Head of caudate nucleus (tissue), 42 donors: Measurements from ENCODE around the gene FUCA2.
"Not testable (repeated sequence)": the region's sequence is repeated elsewhere in the genome, so short reads cannot be mapped to it uniquely, and the experiment has no call there.

Experiments used
- DNase-seq, 42 donors: peaks; one replicate each; pipeline versions ENCODE4 v3.0.0 to v3.0.0-alpha.2; 2020 to 2021; ENCODE audit warnings: mixed read lengths in 7 of 42
- intact Hi-C: fragments of 100-400 bp; cut with DNase I; formaldehyde crosslinking; loops from one replicate; pipeline ENCODE4 v1.15.0; 2022

Gene FUCA2

DNA sequence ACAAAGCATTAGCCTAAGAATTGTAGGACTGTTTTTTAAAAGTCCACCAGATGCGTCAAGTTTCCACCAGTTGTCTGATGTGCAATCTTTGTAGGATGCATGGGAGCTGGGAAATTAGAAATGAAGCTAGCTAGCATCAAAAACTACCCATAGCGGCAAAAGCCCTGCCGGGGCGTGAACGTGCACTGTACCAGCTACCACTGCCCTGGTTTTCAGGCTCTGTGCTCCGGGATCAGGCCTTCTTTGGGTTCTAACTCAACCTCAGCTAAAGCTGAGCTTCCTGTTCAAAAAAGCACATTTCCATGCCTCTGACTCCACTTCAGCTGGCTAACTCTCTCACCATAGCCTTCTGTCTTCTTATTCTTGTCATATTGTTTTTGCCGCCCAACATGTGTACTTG, 26.9 kb upstream of the FUCA2 start:
- DNase-seq: no peak
- intact Hi-C loops: no loop called here

DNA sequence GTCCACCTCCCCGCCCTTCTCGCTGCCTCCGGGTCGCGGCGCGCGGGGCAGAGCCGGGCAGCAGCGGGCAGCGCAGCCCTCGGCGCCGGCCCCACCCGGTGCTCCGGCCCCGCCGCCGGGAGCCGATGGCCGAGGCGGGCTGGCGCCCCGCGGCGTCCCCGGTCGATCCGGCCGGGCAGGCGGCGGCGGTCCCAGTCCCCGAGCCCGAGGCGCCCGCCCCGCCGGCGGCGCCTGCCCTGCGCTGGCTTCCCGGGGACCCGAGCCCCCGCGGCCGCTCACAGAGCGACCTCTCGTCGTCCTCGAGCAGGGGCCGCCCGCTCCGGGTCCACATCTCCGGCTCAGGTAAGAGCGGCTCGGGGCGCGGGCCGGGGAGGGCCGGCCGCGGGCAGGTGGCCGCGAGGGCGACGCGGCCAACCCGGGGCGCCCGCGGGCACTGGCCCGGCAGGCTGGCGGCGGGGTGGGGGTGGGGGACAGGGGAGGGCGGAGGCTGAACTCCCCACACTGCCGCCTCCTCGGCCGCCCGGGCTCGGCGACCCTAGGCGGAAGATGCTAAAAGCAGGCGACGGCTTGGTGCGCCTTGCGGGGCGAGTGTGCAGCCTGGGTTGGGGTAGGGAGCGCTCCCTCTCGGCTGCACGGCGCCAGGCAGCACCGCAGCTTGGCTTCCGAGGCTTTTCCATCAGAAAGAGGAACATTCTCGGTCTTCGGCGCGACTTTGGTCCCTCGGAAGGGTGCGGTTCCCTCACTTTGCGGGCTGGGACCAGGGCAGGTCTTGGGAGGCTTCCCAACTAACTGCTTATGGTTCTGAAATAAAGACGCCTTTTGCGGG, 25.6 kb upstream of the FUCA2 start:
- peak in 41 of 42 donors; percentile 30 to 79 (median 59) for DNase-seq
- intact Hi-C loops: no loop called here

DNA sequence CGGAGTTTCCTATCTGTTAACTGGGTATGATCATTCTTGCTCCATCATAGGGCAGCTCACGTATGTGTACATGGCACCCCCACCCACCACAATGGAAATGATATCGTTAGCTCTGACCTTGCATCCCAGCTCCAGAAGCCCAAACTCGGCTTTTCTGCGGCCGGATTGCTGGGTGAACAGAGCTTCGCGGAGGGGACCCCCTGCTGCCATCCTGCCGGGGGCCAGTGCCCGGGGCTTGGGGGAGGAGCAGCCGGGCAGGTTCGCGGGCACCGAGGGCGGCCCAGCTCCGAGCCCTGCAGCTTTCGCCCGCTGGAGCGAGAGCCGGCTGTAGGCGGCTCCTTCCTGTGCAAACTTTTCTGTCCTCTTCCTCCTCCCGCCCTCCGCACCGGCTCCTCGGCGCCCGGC, 24.9 kb upstream of the FUCA2 start:
- peak in 16 of 42 donors; percentile 3 to 49 (median 18) for DNase-seq
- intact Hi-C loops: no loop called here

DNA sequence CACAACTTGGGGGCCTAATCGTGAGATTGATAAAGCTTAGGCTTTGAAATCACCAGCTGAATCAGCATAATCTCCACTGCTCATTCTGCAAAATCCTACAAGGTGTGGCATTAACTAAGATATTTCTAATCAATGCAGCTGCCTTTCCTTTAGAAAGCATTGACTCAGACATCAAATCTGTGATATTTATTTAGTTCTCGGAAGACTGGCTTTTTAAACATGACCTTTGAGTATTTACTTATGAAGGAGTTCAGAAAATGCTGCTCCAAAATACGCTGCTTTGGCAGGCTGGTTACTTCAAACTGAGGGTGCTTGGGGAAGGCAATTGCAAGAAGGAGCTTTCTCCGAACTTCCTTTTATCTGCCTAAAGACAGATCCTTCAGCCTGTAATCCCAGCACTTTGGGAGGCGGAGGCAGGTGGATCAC, 23.7 kb upstream of the FUCA2 start:
- intact Hi-C loops: no loop called here
- DNase-seq: no peak

DNA sequence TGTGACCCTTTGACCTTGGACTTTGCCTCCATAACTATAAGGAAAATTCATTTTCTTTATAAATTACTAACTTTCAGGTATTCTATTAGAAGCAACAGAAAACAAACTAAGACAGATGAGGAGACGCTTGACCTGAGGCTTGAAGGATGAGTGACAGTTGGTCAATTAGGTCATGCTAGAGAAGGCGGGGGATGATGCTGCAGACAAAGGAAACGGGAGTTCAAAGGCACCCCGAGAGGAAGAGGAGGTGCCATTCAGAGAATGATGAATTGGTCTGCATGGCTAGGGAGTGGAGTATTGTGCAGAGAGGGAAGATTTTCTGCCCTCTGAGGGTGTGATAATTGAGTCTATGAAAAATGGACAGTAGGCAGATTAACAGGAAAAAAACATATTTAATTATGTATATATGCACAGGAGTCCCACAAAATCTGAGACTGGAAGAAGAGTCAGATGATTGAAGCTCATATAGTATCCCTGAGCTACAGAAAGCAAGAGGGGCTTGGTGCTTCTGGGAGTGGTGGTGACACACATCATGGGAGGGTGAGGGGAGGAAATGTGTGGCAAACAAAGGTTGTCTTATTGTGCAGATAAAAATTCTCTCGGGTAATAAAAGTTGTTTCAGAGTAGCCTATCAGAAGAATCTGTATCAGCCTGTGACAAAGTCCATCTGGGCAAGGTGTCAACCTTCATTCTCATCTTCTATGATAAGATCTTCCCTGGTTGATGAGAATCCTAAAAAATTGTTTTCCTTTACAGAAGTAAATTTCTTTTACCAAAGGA, 20.4 kb upstream of the FUCA2 start:
- intact Hi-C loops: no loop called here

DNA sequence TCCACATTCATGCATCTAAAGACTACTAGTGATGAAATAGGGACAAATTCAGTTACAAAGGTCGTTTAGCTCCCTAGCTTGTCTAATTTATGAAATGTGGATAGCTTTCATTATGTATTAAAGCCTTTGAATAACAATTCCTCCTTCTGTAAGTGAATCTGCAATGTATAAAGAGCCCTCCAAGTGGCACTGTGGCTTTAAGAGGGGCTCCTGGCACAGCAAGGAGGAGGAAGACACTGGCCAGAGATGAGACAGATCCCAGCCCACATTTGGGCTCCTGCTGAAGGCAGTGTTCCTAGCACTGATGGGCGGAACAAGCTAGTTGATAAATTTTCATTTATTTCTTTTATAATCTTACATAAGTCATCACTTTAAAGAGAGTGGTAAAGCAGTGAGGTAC, 17.6 kb upstream of the FUCA2 start:
- no peak for DNase-seq

More for the DNA sequence above, 20.4 kb upstream of the FUCA2 start:
- DNase-seq: no peak

DNA sequence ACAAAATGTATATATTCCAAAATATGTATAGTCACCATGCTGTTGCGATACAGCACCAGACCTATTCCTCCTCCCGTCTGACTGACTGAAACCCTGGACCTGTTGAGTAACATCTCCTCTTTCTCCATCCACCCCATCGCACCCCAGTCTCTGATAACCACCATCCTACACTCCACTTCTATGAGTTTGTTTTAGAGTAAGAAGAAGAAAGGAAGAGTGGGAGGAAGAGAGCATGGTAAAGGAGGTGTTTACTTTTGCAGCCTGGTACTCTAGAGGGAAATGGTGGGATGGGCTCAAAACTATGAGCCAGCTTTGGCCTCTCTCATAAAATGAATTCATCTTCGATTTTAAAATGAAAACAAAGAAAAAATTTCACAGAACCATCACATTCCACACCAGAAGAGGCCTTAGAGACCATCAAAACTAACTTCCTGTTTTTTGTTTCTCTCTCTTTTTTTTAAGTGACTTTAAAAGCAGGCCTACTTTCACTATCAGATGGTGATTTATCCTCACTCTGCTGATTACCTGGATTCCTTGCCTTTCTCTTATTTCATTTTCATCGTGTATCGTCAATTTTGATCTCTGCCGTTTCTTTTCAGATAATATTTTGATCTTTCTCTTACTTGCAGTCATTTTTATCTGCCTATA, 16.8 kb upstream of the FUCA2 start:
- intact Hi-C loops: no loop called here
- no peak for DNase-seq

More for the DNA sequence above, 17.6 kb upstream of the FUCA2 start:
- intact Hi-C loops: no loop called here

DNA sequence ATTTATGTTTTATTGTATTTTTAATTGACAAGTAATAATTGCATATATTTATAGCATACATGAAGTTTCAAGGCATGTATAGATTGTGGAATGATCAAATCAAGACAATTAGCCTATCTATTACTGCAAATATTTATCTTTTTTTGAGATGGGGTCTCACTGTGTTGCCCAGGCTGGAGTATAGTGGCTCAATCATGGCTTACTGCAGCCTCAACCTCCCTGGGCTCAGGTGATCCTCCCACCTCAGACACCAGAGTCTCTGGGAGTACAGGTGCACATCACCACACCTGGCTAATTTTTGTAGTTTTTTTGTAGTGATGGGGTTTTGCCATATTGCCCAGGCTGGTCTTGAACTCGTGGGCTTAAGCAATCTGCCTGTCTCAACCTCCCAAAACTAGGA, 16.2 kb upstream of the FUCA2 start:
- DNase-seq: no peak
- intact Hi-C loops: no loop called here

DNA sequence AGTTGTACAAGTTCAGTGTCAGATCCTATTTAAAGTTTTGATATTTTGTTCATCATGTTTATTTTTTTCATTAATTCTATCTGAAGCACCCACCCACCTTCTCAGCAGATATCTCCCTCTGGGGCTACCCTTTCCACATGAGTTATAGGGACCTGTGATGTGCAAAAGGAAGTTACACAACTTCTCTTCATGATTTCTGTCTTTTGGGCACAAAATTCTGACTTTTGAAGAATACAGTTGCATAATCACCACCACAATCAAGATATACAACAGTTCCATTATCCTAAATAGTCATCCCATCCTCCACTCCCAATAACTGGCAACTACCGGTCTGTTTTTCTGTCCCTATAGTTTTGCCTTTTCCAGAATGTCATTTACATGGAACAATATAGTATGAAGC, 13.8 kb upstream of the FUCA2 start:
- no peak for DNase-seq
- intact Hi-C loops: no loop called here

DNA sequence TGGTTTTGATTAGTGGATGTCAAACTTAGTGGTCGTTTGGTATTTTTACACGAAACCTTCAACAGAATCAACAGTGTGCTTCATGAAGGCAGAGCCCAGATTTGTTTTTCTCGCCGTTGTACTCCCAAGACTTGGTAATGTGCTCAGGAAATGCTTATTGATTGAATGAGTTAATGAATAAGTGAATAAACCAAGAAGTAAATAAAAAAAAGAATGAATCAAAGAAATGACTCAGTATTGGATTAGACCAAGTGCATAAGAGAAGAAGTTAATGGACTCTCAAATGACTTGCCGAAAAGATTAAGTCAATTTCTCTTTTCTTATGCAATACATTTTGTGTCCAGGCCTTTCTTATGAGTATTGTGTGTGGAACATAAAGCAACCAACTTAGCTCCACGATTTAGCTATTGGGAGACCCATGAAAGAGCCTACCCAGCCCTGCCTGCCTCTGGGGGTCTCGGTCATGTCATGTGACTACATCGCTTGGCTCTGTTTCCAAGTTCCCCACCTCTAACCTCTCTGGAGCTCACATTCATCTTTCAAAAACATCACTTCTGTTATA, 10.6 kb upstream of the FUCA2 start:
- intact Hi-C loops: no loop called here
- no peak for DNase-seq

DNA sequence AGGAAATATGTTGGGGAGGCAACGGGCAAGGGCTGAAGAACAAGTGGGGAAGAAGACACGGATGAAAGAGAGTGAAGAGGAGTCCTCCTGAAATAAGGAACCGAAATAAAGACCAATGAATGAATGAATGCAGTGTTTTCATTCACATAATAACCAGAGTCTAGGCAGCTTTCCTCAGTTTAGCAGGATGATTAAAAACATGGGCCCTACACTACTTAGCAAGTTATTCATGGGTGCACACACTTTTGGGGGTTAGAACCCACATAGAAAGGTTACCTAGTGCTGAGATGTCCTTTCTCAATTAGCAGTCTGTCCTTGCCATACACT, 5.9 kb upstream of the FUCA2 start:
- no peak for DNase-seq
- intact Hi-C loops: no loop called here

DNA sequence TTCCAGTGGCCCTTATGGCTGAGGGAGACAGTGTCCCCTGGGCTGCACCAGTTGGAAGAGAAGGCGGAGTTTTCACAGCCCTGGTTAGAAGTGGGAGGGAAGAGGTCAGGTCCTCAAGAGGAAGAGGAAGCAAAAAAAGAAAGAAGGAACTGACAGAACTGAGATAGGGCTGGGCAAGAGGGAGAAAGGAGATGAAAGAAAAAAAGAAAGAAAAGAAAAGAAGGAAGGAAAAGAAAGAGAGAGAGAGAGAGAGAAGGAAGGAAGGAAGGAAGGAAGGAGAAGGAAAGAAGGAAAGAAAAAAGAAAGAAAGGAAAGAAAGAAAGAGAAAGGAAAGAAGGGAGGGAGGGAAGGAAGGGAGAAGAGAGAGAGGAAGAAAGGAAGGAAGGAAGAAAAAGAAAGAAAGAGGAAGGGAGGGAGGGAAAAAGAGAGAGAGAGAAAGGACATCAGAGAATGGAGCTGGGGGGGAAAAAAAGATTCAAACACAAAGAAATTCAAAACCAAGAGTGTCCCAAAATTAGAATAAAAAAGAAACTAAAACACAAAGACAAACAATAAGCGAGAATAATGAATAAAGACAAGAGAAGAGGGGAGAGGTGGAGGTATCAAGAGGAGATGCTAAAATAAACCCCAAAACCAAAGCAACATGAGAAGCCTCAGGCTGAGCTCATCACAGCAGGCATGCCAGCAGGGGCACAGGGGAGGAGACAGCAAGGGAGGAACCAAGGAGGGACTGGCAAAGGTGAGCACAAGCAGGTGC, 5.3 kb upstream of the FUCA2 start:
- intact Hi-C loops: no loop called here
- no peak for DNase-seq

DNA sequence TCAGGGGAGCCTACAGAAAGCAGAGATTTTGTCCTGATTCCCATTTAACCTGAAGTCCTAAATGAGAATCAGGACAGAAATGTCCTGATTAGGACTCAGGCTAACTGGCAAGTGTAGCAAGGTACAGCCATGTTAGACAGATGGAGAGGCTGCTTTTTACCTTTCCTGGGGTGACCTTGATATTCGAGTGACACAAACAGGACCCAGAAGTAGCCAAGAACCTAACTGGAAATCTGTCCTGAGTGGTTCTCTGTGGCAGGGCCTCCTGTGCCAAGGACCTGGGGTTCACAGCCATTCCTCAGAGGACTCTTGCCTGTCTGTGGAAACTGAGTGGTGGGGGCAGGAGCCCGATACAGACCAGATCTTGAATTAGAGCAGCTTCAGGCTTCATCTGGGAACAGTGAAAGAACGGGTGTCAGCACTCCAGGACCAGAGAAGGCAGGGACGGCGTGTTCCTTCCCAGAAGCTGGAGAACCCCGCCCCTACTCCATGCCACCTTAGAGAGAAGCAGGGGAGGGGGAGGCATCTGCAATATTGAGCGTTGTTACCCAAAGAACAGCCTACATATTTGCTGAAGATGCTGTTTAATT, 4.3 kb upstream of the FUCA2 start:
- no peak for DNase-seq
- intact Hi-C loops: no loop called here

DNA sequence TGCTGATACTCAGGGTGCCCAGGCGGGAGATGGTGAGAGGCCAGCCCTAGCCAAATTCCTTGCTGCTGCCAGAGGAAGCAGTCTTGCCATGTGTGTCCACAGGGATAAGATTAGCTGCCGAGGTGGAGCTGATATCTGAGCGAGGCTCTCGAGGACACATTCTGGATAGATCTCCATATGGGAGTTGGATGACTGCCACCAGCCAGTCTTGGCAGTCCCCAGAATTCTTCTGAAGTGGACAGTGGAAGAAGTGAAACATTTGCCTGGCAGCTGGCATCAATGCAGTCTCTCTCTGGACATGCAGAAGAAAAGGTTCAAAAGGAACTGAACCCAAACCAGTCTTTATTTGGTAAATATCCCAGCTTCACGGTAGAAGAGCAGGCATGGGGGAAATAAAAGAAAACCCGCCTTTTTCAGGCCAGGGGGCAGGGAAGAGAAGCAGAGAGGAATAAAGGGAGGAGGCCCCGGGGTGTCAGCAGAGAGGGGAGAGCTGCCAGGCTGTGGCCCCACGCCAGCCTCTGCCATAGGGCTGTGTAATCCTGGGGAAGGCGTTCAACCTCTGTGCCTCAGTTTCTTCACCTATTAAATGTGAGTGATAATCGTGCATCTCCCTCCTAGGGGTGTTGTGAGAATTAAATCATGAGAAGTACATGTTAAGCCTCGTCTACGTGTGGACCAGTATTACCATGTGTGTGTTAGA, 3.7 kb upstream of the FUCA2 start:
- intact Hi-C loops: no loop called here
- peak in 17 of 42 donors; percentile 8 to 66 (median 23) for DNase-seq

DNA sequence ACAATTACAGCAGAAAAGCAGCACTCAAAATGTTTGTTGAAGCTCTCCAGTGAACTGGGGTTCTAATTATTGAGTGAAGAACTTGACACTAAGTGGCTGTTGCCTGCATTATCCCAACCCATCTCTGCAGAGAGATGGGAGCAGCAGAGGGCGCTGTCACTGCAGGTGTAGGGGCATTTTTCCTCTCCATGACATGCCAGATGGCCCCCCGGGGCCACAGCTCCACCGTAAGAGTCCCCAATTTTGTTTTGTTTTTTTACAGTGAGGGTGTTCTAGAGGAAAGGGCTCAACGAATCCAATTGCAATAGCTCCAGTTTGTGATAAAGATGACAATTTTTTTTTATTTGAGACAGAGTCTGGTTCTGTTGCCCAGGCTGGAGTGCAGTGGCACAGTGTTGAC, 1.9 kb upstream of the FUCA2 start:
- intact Hi-C loops: no loop called here
- DNase-seq: peak in 5 of 42 donors; percentile 19 to 54 (median 31)

DNA sequence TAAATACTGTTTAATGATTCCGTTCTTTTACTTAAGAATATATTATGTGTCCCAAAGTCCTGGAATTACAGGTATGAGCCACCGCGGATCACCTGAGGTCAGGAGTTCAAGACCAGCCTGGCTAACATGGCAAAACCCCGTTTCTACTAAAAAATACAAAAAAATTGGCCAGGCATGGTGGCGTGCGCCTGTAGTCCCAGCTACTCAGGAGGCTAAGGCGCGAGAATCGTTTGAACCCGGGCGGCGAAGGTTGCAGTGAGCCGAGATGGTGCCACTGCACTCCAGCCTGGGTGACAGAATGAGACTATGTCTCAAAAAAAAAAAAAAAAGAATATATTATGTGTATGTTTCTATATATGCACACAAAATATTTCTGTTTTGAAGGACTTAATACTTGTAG, 1.2 kb downstream of the FUCA2 start:
- intact Hi-C loops, DNase-seq: not testable (repeated sequence)

DNA sequence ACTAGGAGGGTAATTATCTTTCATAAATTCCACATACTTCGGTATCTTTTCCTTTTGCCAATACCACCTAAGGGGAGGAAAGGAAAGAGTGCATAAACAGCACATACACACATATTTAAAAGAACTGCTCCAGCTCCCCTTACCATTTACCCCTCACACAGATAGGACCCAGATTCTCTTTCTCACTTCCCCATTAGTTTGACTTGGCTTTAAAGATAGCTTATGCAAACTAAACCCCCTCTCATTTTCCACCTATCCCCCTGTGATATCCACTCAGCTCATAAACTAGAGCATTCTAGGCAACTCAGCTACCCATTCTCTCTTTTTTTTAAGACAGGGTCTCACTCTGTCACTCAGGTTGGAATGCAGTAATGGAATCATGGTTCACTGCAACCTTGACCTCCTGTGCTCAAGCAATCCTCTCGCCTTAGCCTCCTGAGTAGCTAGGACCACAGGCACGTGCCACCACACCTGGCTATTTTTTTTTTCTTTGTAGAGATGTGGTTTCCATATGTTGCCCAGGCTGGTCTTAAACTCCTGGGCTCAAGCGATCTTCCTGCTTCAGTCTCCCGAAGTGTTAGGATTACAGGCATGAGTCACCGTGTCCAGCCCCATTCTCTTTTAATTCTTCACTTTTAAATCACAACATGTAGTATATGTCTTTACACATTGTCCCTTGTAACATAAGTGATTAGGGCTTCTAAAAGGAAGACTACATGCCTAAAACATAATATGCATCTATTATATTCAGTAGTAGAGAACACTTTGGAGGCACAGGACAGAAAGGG, 4.0 kb downstream of the FUCA2 start:
- no peak for DNase-seq
- intact Hi-C loops: no loop called here
